Hematopoietic multipotent progenitor cell treated with erythropoietin and hydrocortisone succinate and interleukin-3 and kit ligand, for 4 days (in vitro differentiated cells): ENCODE data around the gene LPCAT1.
A peak's percentile ranks its signal among the peaks of the same experiment; 100 is the strongest.
"Not testable (repeated sequence)": the region's sequence is repeated elsewhere in the genome, so short reads cannot be mapped to it uniquely, and the experiment has no call there.

Experiments used
- DNase-seq: peaks from one replicate; pipeline ENCODE4 v3.0.0-alpha.2; 2015

Gene LPCAT1

GRCh38 chr5:1507457-1507856, 16.3 kb downstream of the LPCAT1 start:
- DNase-seq: no peak

DNA sequence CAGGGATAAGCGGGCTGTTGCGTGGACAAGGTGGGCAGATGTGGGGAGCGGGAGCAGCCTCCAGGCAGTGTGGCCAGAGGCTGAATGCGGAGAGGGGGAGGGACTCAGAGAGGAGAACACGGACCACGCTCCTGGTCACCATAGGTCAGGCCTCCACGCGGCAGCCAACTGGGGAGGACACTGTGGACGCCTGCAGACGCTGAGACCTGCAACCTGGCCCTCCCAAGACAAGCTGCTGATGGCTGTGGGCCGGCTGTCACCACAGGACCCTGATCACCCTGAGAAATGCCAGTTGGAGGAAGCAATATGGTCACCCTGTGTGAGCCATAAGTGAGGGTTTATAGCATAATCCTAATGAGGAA, 16.8 kb downstream of the LPCAT1 start:
- DNase-seq: no peak

DNA sequence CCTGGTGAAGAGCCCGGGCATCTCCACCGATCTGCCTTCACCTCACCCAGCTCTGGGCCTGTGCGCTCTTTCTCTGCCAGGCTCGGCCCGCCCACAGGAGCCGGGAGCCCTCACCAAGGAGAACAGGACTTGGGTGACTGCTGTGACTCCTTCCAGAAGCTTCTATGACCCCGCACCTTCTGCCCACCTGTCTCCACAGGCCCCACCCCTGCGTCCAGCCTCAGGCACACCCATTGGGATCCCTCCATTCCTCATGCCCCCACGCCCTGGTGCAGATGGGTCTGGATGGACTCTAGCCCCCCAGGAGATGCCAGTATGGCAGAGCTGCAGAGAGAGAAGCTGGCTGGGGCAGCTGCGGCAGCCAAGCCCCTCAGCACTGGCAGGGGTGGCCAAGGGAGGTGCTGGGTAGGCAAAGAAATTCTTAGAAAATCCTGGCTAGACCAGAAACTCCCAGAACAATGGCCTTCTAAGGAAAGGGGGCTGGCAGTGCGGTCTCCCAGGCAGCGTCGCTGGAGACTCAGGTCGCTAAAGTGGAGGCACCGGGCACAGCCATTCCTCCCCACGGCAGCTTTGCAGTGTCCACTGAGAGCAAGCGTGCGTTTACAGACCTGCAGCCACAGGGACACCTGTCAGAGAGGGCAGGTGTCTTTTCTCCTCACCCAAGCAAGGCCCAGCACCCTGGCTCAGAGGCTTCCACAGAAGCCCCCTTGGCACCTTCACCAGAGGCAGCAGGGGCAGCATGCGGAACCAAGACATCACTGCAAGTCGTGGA, 17.3 kb downstream of the LPCAT1 start:
- DNase-seq: no peak

- DNase-seq: no peak
These were observed 18.1 kb downstream of the LPCAT1 start for GRCh38 chr5:1505506-1506241.

DNA sequence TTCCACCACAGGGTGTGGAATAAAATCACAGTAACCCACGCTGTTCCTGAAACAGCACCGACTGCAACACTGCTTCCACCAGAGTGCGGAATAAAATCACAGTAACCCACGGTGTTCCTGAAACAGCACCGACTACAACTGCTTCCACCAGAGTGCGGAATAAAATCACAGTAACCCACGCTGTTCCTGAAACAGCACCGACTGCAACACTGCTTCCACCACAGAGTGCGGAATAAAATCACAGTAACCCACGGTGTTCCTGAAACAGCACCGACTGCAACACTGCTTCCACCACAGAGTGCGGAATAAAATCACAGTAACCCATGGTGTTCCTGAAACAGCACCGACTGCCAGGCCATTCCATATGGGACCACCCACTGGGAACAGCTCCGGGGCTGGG, 18.7 kb downstream of the LPCAT1 start:
- DNase-seq: not testable (repeated sequence)

DNA sequence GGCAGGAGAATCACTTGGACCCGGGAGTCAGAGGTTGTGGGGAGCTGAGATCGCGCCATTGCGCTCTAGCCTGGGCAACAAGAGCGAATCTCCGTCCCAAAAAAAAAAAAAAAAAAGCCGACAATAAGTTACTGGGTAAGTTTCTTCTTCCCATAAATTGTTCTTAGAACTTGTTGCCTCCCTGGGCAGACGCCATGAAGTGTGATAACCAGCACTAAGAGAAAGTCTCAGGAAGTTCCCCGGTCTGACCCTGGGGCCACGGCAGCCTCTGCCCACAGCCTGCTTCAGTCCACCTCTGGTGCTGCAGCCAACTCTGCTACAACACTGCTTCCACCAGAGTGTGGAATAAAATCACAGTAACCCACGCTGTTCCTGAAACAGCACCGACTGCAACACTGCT, 19.1 kb downstream of the LPCAT1 start:
- DNase-seq: no peak

- DNase-seq: no peak
These were observed 19.6 kb downstream of the LPCAT1 start for GRCh38 chr5:1504069-1504595.

DNA sequence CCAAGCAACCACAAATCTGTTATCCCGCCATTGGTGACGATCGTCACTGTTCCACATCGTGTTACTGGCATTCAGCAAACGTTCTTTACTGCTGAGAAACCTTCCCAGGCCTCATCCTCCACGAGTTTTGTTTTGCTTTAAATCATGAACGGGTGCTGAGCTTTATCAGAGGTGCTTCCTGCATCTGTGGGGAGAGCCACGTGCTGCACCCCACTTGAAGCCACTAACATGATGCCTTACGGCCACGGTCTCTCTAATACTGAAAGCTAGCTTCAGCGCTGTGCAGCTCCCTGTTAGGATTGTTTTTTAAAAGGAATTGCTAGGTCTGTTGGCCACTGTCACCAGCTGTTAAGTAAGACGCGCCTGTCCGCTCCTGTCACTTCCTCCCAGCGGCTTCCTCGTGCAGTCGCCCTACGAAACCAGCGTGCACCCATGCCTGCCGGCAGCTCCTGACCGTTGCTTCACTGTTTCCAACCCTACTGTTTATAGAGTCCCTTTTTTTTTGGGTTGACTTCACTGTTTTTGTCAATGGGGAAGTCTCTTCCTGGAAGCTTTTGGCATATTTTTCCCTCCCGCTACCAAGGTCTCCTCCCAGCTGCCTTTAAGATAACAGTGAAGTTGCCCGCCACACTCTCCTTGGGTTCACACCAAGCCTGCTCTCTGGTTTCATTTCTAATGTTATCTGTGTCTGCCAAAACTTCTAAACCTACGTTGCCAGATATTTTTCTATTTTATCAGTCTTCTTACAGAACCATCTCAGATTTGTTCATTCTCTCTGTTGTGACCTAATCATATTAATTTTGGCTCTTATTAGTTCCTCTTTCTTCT, 20.3 kb downstream of the LPCAT1 start:
- peak; percentile 92 for DNase-seq

DNA sequence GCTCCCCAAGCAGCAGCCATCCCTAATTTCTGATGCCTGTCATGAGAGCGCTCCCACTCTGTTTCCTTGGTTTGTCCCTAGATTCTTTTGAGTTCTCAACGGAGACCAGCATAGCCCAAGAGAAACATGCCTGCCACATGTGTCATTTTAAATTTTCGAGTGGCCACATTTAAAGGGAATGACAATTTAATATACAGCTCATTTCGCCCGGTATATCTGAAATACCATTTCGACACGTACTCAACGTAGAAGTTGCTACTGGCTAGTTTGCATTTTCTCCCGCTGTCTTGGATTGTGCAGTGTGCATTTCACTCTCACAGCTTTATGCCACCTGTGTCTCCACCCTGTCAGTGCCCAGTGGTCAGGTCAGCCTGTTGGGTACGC, 21.0 kb downstream of the LPCAT1 start:
- no peak for DNase-seq

GRCh38 chr5:1502046-1502736, 21.6 kb downstream of the LPCAT1 start:
- DNase-seq: peak; percentile 67

- no peak for DNase-seq
These were observed 22.3 kb downstream of the LPCAT1 start for GRCh38 chr5:1501372-1502045.

- no peak for DNase-seq
These were observed 23.2 kb downstream of the LPCAT1 start for GRCh38 chr5:1500411-1501091.

GRCh38 chr5:1499851-1500250, 23.9 kb downstream of the LPCAT1 start:
- DNase-seq: no peak

DNA sequence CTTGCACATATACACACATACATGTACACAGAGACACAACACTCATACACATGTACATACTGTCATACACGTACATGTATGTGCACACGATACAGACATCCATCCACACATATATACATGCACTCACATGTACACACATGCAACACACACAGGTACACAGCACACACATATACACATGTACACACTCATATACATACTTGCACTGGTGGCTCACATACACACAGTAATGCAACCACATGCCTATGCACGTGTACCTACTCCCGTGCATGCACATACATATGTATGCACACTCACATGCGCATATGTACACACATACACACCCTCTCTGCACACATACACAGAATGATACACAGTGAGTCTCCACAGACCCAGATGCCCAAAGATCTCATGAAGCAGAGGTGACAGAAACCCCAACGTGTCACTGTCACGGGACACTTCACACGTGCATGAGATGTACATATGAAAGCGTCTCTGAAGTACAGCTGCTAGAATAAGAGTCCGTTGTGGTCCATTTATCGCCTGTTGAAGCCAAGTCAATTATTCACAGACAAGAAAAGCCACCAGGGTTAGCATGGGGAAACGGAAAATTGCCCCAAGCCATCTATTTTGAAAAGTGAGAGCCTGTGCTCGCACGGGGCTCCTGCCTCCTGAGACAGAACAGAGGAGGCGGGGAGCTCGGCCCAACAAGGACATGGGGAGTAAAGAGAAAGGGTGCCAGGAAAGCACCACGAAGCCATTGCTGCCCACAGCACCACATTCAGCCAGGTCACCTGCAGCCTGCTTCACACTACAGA, 24.9 kb downstream of the LPCAT1 start:
- DNase-seq: no peak

DNA sequence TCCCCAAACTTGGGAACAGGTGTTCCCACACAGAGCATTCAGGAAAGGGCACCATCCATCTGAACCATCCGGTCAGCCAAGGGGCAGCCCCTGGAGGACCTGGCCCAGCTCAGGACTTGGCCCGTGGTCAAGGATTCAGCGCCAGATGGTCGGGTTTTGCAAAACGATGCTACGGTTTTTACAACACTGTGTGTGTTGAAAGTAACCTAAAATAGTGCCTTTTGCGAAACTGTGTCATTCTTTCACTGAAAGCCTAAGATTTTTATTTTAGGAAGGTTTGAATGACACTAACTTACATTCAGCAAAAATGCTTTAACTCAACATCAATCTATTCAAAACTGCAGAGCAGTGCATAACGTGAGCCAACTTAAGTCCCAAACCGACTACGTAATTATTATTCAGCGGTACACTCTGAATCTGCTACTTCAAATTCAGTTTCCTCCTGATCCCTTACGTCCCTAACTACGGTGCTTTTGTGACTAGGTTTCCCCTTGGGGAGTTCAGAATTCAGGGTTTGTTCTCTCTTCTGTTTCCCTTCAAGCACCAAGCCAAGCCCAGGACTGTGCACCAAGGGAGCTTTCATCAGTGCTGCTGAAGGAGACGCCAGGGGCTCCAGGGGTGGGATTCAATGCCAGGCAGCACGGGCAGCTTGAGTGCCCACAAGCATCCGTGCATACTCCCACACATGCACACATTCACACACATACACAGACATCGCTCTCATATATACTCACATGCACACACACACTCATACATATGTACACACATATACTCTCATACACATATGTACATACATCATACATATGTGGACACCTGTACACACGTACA, 25.8 kb downstream of the LPCAT1 start:
- DNase-seq: no peak

- DNase-seq: no peak
These were observed 26.4 kb downstream of the LPCAT1 start for GRCh38 chr5:1497242-1497777.

DNA sequence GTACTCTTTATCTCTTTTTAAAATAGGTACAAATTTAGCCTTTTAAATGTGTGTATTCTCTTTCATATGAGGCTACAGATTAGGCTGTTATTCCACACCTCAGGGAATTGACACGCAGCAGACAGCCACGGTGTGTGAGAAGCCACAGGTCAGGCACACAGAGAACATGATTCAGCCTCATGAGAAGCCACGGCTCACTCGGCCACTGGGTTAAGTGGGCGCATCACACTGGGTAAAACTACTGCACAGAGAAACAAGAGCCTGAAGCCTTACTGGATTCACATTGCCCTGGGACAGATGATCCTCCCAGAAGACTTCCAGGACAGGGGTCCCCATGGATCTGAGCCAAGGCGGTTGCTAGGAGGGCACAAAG, 28.2 kb downstream of the LPCAT1 start:
- DNase-seq: peak; percentile 11

DNA sequence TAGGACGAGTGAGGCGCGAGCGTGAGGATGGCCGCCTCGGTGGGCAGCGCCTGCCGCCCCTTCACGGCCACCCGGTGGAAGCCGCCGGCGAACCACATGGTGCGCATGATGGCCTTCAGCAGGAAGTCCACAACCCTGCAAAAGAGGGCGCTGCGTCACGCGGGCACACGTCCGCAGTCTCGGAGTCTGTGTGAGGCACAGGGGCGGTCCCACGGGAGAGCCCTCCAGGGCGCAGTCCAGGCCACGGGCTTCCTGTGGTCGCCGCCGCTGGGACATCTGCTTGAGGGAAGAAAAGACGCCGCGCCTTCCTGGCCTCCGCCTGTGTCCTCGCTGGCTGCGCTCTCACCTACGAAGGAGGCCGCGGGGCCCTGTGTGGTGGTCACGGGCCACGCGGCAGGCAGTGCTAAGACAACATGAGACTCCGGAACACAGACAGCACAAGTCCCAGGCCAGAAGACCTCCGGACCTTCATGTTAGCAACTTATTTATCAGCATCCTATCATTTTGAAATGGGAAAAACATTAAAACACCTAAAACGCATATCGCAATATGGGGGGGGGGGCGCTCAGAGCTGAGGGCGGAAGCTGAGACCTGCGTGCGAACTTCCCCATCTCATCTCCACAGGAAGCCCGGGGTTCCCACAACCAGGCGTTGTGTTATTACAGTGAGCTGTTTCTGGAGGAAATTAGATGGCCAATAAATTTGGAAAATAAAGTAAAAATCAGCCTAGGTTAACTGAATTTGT, 28.8 kb downstream of the LPCAT1 start:
- peak; percentile 67 for DNase-seq

DNA sequence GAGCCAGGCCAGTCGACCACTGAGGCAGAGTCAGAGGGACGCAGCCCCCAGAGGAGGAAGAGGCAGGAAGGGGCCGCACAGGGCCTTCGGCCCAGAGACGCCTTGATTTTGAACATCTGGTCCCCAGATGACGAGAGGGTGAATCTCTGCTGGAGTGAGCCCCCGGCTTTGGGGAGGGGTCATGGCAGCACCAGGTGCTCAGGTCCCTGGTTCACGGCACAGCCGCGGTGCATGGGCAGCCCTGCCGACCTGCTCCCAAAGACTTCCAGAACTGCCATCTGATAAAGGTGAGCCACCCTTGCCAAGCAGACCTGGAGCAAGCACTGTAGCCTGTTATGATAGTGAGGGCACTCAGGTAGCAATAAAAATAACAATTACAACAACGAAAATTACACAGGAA, 29.8 kb downstream of the LPCAT1 start:
- DNase-seq: no peak
